Dendritic cell treated with granulocyte-macrophage colony-stimulating factor and Interleukin-4, amounts not matched to agents 40 ng/mL and 50 ng/mL, for 4 days (primary cell): ENCODE data around the gene MAGEL2.

Experiments used
- H3K27ac Mint-ChIP-seq: one replicate; pipeline ENCODE4 v1.8.0; 2022; ENCODE audit warnings: mild to moderate bottlenecking, mixed read lengths
- H3K27me3 Mint-ChIP-seq: one replicate; pipeline ENCODE4 v1.8.0; 2022; ENCODE audit warnings: mild to moderate bottlenecking, mixed read lengths
- H3K36me3 Mint-ChIP-seq: one replicate; pipeline ENCODE4 v1.8.0; 2022; ENCODE audit warnings: low read depth, mixed read lengths
- H3K4me1 Mint-ChIP-seq: one replicate; pipeline ENCODE4 v1.8.0; 2022; ENCODE audit warnings: low read depth, mixed read lengths
- H3K4me3 Mint-ChIP-seq: one replicate; pipeline ENCODE4 v1.8.0; 2022; ENCODE audit warnings: mild to moderate bottlenecking, moderate library complexity, mixed read lengths
- H3K9me3 Mint-ChIP-seq: one replicate; pipeline ENCODE4 v1.8.0; 2022; ENCODE audit warnings: mixed read lengths
- intact Hi-C: fragments of 100-400 bp; cut with micrococcal nuclease; formaldehyde crosslinking; loops from one replicate; pipeline ENCODE4 v1.15.0; 2022

Gene MAGEL2

GRCh38 chr15:23647421-23648370, at the start of gene MAGEL2:
TSS of gene MAGEL2 (minus strand) at chr15:23647867. CDS start at chr15:23647742, 125 bp downstream.
- Mint-ChIP-seq H3K27me3 (peaks cover 15% of the 10 kb centered on the region), H3K4me1 (no peaks in the 10 kb centered on the region), H3K9me3 (no peaks in the 10 kb centered on the region), H3K4me3 (no peak within 1 kb of the TSS), H3K36me3 (no peaks in the 10 kb centered on the region), H3K27ac (no peak within 1 kb of the TSS)
- intact Hi-C loops: no loop called here

DNA sequence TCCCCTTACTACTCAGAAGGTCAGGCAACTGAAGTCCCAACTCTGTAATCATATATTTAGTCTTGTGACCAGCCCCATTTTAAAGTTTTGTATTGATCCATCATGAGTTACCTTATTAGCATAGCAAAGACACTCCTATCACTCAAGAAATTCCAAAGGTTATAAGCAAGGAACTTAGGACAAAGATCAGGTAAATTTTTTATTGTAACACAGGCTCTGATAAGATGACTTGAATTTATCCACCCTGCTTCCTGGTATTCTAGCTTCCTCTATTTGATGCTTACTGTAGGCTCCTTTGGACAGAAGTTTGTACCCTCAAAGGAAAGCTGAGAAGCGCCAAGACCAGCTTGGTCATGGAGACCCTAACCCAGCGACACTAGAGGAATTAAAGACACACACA, 47.6 kb upstream of the MAGEL2 start:
- Mint-ChIP-seq H3K36me3 (no peaks in the 10 kb centered on the region), H3K4me3 (no peak overlapping the region), H3K9me3 (peaks cover 46% of the 10 kb centered on the region), H3K4me1 (no peaks in the 10 kb centered on the region), H3K27ac (no peak overlapping the region), H3K27me3 (no peaks in the 10 kb centered on the region)
- intact Hi-C loops: no loop called here

DNA sequence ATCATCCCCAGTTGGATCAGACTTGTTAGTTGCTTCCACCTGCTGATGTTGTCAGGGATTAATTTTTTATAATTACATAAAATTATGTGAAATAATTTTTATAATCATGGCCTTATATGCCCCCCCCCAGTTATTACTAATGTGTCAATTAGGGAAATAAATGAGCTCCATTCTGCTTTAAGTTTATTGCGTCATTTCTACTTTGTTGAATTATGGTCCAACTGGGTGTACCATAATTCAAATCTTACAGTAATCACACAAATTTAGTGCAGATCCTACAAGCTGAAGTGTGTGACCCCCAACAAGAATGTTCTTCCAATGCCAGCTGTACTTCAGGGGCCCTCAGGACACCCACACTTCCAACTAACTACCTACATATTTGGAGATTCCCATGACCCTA, 46.9 kb upstream of the MAGEL2 start:
- peaks cover 46% of the 10 kb centered on the region for H3K9me3 Mint-ChIP-seq
- H3K36me3 Mint-ChIP-seq: no peaks in the 10 kb centered on the region

GRCh38 chr15:23690450-23690852, 42.8 kb upstream of the MAGEL2 start:
- no peak overlapping the region for H3K4me3 Mint-ChIP-seq

More for the DNA sequence above, 46.9 kb upstream of the MAGEL2 start:
- Mint-ChIP-seq H3K27ac (no peak overlapping the region), H3K4me3 (no peak overlapping the region), H3K27me3 (no peaks in the 10 kb centered on the region), H3K4me1 (no peaks in the 10 kb centered on the region)
- intact Hi-C loops: no loop called here

DNA sequence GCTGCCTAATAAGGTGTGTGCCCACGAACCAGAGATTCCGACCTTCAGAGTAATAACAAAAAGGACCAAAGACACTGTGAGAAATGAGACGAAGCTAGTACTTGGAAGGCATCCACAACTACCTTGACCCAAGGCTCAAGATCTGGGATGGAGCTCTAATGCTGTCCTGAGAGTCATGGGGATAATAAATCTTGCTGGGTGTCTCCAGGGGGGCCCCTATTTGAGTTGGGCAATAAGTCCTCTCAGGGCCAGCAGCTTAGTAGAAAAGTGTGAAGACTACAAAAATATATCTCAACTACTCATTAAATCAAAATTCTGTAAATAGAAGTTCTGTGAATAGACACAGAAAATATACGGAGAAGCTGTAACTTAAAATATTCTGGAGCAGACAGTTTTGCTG, 42.3 kb upstream of the MAGEL2 start:
- H3K4me3 Mint-ChIP-seq: no peak overlapping the region
- intact Hi-C loops: no loop called here
- H3K4me1 Mint-ChIP-seq: no peaks in the 10 kb centered on the region
- H3K27me3 Mint-ChIP-seq: peaks cover 4% of the 10 kb centered on the region
- H3K27ac Mint-ChIP-seq: no peak overlapping the region
- H3K9me3 Mint-ChIP-seq: peaks cover 38% of the 10 kb centered on the region
- no peaks in the 10 kb centered on the region for H3K36me3 Mint-ChIP-seq

More at GRCh38 chr15:23690450-23690852, 42.8 kb upstream of the MAGEL2 start:
- intact Hi-C loops: no loop called here
- H3K4me1 Mint-ChIP-seq: no peaks in the 10 kb centered on the region
- no peak overlapping the region for H3K27ac Mint-ChIP-seq
- H3K27me3 Mint-ChIP-seq: peaks cover 4% of the 10 kb centered on the region
- no peaks in the 10 kb centered on the region for H3K36me3 Mint-ChIP-seq
- H3K9me3 Mint-ChIP-seq: peaks cover 42% of the 10 kb centered on the region

- H3K9me3 Mint-ChIP-seq: peaks cover 15% of the 10 kb centered on the region
- no peak within 1 kb of the TSS for H3K27ac Mint-ChIP-seq
- no peaks in the 10 kb centered on the region for H3K36me3 Mint-ChIP-seq
- intact Hi-C loops: no loop called here
- H3K4me3 Mint-ChIP-seq: peak within 1 kb of the TSS; percentile 41
- peaks cover 4% of the 10 kb centered on the region for H3K27me3 Mint-ChIP-seq
- no peaks in the 10 kb centered on the region for H3K4me1 Mint-ChIP-seq
These were observed 39.4 kb upstream of the MAGEL2 start, which contains the start of gene NDN for GRCh38 chr15:23687143-23687470. TSS of gene NDN (minus strand) at chr15:23687305. CDS start at chr15:23687217, 88 bp downstream.

GRCh38 chr15:23686466-23687142, 38.9 kb upstream of the MAGEL2 start:
- Mint-ChIP-seq H3K27ac (no peak overlapping the region), H3K4me1 (no peaks in the 10 kb centered on the region), H3K4me3 (peak overlapping the region; percentile 41), H3K36me3 (no peaks in the 10 kb centered on the region), H3K9me3 (peaks cover 10% of the 10 kb centered on the region), H3K27me3 (peaks cover 4% of the 10 kb centered on the region)
- intact Hi-C loops: no loop called here

DNA sequence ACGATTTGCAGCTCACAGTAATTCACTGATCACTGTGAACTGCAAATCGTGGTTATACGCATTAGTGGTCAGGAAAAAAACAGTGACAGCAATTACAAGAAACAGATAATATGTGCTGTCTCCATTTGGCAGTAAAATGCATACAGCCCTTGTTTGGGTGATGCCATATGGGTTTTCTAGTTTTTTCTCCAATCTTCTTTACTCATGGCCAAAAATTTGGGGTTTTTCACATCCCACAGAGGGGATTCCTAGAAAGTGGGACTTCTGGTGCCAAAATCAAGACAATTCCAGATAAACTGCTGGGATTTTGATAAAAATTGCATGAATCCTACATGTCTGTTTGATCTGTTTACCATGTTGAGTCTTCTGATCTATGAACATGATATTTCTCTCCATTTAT, 23.8 kb upstream of the MAGEL2 start:
- intact Hi-C loops: no loop called here
- no peak overlapping the region for H3K27ac Mint-ChIP-seq
- no peaks in the 10 kb centered on the region for H3K9me3 Mint-ChIP-seq
- no peak overlapping the region for H3K4me3 Mint-ChIP-seq
- H3K36me3 Mint-ChIP-seq: no peaks in the 10 kb centered on the region
- no peaks in the 10 kb centered on the region for H3K27me3 Mint-ChIP-seq
- H3K4me1 Mint-ChIP-seq: no peaks in the 10 kb centered on the region

- Mint-ChIP-seq H3K9me3 (no peaks in the 10 kb centered on the region), H3K4me1 (no peaks in the 10 kb centered on the region)
These were observed 23.3 kb upstream of the MAGEL2 start for GRCh38 chr15:23670970-23671369.

DNA sequence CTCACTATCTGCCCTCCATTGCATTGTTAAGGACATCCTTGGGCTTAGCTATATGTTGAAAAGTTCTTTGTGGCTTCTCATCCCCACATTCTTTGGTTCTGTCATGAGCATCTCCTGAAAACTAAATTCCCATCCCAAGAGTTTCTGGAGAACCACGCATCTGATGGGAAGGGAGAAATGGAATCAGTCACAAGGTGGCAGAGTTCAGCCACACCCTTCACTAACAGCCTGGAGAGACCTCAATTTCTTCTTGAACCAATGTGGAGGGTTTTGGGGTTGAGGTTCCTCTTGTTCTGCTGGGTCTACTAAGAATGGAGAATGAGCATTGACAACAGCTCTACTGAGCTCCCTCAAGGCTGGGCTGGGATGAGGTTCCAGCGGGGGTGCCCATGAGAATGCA, 15.6 kb upstream of the MAGEL2 start:
- Mint-ChIP-seq H3K4me3 (no peak overlapping the region), H3K9me3 (no peaks in the 10 kb centered on the region), H3K36me3 (no peaks in the 10 kb centered on the region), H3K4me1 (no peaks in the 10 kb centered on the region), H3K27ac (no peak overlapping the region), H3K27me3 (no peaks in the 10 kb centered on the region)
- intact Hi-C loops: no loop called here

More at GRCh38 chr15:23670970-23671369, 23.3 kb upstream of the MAGEL2 start:
- intact Hi-C loops: no loop called here
- Mint-ChIP-seq H3K27ac (no peak overlapping the region), H3K4me3 (no peak overlapping the region), H3K36me3 (no peaks in the 10 kb centered on the region), H3K27me3 (no peaks in the 10 kb centered on the region)

DNA sequence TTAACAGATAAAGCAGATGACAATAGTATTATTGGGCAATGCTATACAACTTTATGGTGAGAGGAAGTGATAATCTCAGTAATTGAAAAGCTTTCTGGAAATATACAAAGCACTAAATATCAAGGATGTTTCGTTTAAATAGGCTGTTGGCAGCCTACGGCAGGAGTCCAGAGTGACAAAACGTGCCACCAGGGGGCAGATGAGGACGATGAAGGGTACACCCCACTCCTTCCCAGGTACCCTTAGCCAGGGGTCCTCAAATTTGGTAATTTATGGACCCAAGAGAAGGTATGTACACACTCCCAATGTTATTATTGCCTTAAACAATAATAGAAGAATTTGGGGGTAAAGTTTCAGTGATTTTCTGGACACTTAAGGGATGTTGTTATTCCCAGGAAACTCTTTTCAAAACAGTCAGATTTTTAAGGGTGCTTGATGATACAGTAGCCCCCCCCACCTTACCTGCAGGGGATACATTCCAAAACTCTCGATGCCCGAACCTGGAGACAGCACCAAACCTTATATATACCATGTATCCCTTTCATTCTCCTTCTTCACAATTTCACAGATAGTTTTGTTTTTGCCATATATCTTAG, 1.4 kb upstream of the MAGEL2 start:
- intact Hi-C loops: no loop called here
- no peaks in the 10 kb centered on the region for H3K4me1 Mint-ChIP-seq
- peaks cover 15% of the 10 kb centered on the region for H3K27me3 Mint-ChIP-seq
- H3K9me3 Mint-ChIP-seq: no peaks in the 10 kb centered on the region
- no peaks in the 10 kb centered on the region for H3K36me3 Mint-ChIP-seq
- H3K4me3 Mint-ChIP-seq: no peak overlapping the region
- H3K27ac Mint-ChIP-seq: no peak overlapping the region

GRCh38 chr15:23647001-23647295, 719 bp downstream of the MAGEL2 start:
- no peak overlapping the region for H3K4me3 Mint-ChIP-seq
- H3K4me1 Mint-ChIP-seq: no peaks in the 10 kb centered on the region
- peaks cover 15% of the 10 kb centered on the region for H3K27me3 Mint-ChIP-seq
- no peaks in the 10 kb centered on the region for H3K9me3 Mint-ChIP-seq
- H3K27ac Mint-ChIP-seq: no peak overlapping the region
- no peaks in the 10 kb centered on the region for H3K36me3 Mint-ChIP-seq
- intact Hi-C loops: no loop called here

- intact Hi-C loops: no loop called here
- Mint-ChIP-seq H3K27ac (no peak overlapping the region), H3K4me3 (no peak overlapping the region), H3K27me3 (peaks cover 15% of the 10 kb centered on the region), H3K36me3 (no peaks in the 10 kb centered on the region), H3K9me3 (no peaks in the 10 kb centered on the region), H3K4me1 (no peaks in the 10 kb centered on the region)
These were observed 1.3 kb downstream of the MAGEL2 start for GRCh38 chr15:23646165-23647000.
